Thyroid gland (tissue), 4 donors: Measurements from ENCODE around the gene KRT40.

Experiments
- CTCF ChIP-seq, 6 experiments: fragments of 200-600 bp in 3 of 6; fragments of 450-650 bp in 3 of 6; sonication (generic) in 3 of 6; IDR thresholded peaks; one replicate each; pipeline ENCODE4 v1.5.1; 2016 to 2019; ENCODE audit warnings: antibody characterized with exemption in 6 of 6, mild to moderate bottlenecking in 2 of 6, inconsistent platforms in 1 of 6, moderate library complexity in 1 of 6
- POLR2A ChIP-seq, 2 donors: fragments of 450-650 bp; IDR thresholded peaks; one replicate each; pipeline ENCODE4 v1.6.1; 2017; ENCODE audit warnings: antibody characterized with exemption in 2 of 2, mild to moderate bottlenecking in 2 of 2, moderate library complexity in 1 of 2

GRCh38 chr17:40995116-40995515, 11.0 kb upstream of the KRT40 start:
- TF ChIP-seq CTCF (IDR thresholded peaks at IDR 0.05) (no peak), POLR2A (IDR thresholded peaks at IDR 0.05) (no peak)
